Body of pancreas (tissue), 4 donors: Measurements from ENCODE around the gene TLR9. TPM values are rescaled to one million over a fixed set of nuclear protein-coding genes. Genes with fewer than 3 reads are reported as not detected.

Experiments
- ATAC-seq: fragments of 150-250 bp; one replicate; pipeline ENCODE4 v1.9.1; 2016
- DNase-seq, 4 donors: peaks; one replicate each; pipeline ENCODE4 v3.0.0-alpha.2; 2019
- H3K27ac ChIP-seq, 4 donors: fragments of 200-600 bp; sonication (generic); 1 replicate in 3 of 4; 2 replicates in 1 of 4; pipeline versions ENCODE4 v1.5.1 to v1.6.1; 2016 to 2019; ENCODE audit warnings: mild to moderate bottlenecking in 1 of 4, mixed read lengths in 1 of 4, moderate library complexity in 1 of 4
- H3K27me3 ChIP-seq, 2 donors: fragments of 200-600 bp; sonication (generic); one replicate each; pipeline ENCODE4 v1.6.0; 2016; ENCODE audit warnings: mild to moderate bottlenecking in 1 of 2
- H3K36me3 ChIP-seq, 2 donors: fragments of 200-600 bp; sonication (generic); replicated peaks in 1 of 2; 2 replicates each; pipeline ENCODE4 v1.5.1; 2016; ENCODE audit warnings: low read depth in 2 of 2; ENCODE audit not compliant: insufficient read depth in 1 of 2
- H3K4me1 ChIP-seq: fragments of 200-600 bp; sonication (generic); one replicate; pipeline ENCODE4 v1.6.0; 2016
- H3K4me3 ChIP-seq, 2 donors: fragments of 200-600 bp; sonication (generic); 1 replicate in 1 of 2; 2 replicates in 1 of 2; pipeline ENCODE4 v1.5.1; 2016 to 2019
- H3K9me3 ChIP-seq, 3 donors: fragments of 200-600 bp; sonication (generic); 1 replicate in 2 of 3; 2 replicates in 1 of 3; pipeline ENCODE4 v1.5.1; 2016
- POLR2A ChIP-seq, 3 donors: fragments of 450-650 bp; IDR thresholded peaks; one replicate each; pipeline ENCODE4 v1.6.1; 2016; ENCODE audit warnings: antibody characterized with exemption in 3 of 3, mild to moderate bottlenecking in 2 of 3
- WGBS, 2 donors: methylation state at CpG; one replicate each; pipeline ENCODE4 v1.1.5; 2017; 5-methylcytosine and 5-hydroxymethylcytosine counted together
- intact Hi-C: fragments of 100-400 bp; cut with DNase I; formaldehyde crosslinking; loops from one replicate; pipeline ENCODE4 v1.15.1; 2023
- total RNA-seq, 2 donors: library from RNA; depleted of rRNA; stranded (reverse); fragments of >200 nt; gene quantifications; one replicate each; pipeline ENCODE4 v1.1.0, GENCODE V29; 2016
- TF ChIP-seq, protein P1 (sequence below), 7 experiments: fragments of 450-650 bp in 4 of 7; fragments of 200-600 bp in 3 of 7; sonication (generic) in 3 of 7; IDR thresholded peaks; one replicate each; pipeline ENCODE4 v1.5.1; 2016 to 2019; ENCODE audit warnings: antibody characterized with exemption in 7 of 7

Gene TLR9
- total RNA-seq, 2 donors from 2014 or later = 0.26 TPM; not detected in 1

DNA sequence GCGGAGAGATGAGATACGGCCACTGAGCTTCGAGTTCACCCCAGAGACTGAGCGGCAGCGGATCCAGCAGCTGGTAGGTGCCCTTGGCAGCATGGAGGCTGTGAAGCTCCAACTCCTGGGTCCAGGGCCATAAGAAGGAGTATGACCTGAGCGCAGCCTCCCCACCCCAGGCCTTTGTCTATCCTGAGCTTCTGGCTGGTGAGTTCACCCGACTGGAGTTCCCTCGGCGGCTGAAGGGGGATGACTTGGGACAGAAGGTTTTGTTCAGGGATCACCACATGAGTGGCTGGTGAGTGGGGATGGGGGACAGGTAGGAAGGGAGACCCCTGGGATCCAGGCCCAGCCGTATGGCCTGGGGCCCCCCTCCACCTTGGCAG is 22.7 kb upstream of the TLR9 start:
- Histone ChIP-seq H3K27me3 (no peaks in the 10 kb centered on the region), H3K4me3 (no peak overlapping the region), H3K27ac (no peak overlapping the region), H3K4me1 (peaks cover 14% of the 10 kb centered on the region), H3K9me3 (no peaks in the 10 kb centered on the region), H3K36me3 (peaks cover 0 to 2% of the 10 kb centered on the region in 2 donors)
- 87 to 90% methylated on average over 5 to 10 of the region's 10 CpGs for WGBS, 2 donors
- TF ChIP-seq POLR2A (IDR thresholded peaks at IDR 0.05) = no peak
- TF ChIP-seq, protein P1, sequence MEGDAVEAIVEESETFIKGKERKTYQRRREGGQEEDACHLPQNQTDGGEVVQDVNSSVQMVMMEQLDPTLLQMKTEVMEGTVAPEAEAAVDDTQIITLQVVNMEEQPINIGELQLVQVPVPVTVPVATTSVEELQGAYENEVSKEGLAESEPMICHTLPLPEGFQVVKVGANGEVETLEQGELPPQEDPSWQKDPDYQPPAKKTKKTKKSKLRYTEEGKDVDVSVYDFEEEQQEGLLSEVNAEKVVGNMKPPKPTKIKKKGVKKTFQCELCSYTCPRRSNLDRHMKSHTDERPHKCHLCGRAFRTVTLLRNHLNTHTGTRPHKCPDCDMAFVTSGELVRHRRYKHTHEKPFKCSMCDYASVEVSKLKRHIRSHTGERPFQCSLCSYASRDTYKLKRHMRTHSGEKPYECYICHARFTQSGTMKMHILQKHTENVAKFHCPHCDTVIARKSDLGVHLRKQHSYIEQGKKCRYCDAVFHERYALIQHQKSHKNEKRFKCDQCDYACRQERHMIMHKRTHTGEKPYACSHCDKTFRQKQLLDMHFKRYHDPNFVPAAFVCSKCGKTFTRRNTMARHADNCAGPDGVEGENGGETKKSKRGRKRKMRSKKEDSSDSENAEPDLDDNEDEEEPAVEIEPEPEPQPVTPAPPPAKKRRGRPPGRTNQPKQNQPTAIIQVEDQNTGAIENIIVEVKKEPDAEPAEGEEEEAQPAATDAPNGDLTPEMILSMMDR (IDR thresholded peaks at IDR 0.05) = no peak
- DNase-seq (no peak), ATAC-seq (no peak)
- intact Hi-C loops = no loop called here

GRCh38 chr3:52247409-52248164 is 22.1 kb upstream of the TLR9 start:
- Histone ChIP-seq H3K36me3 (peaks cover 0 to 2% of the 10 kb centered on the region in 2 donors), H3K4me3 (no peak overlapping the region)

DNA sequence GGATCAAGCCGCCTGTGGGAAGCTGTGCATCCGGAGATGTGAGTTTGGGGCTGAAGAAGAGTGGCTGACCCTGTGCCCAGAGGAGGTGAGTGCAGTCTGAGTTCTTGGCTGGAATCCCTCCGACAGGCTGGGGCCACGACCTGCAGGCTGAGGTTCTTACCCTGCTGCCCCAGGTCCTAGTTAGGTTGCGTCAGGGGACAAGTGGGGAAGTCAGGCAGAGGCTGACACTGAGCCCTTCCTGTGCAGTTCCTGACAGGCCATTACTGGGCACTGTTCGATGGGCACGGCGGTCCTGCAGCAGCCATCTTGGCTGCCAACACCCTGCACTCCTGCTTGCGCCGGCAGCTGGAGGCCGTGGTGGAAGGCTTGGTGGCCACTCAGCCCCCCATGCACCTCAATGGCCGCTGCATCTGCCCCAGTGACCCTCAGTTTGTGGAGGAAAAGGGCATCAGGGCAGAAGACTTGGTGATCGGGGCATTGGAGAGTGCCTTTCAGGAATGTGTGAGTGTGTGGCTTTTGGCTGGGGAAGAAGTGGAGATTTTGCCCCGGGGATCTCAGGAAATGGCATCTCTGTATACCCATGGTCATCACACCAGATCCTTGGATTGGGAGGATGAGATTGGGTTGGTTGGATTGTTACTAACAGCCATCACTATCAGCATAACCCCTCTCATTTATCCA is 21.4 kb upstream of the TLR9 start:
- TF ChIP-seq, protein P1 (IDR thresholded peaks at IDR 0.05) = no peak
- no peak for TF ChIP-seq POLR2A (IDR thresholded peaks at IDR 0.05)
- ATAC-seq (no peak), DNase-seq (peak in 1 of 4 donors; percentile 39)
- Histone ChIP-seq H3K36me3 (no peaks in the 10 kb centered on the region), H3K4me1 (peaks cover 14% of the 10 kb centered on the region), H3K9me3 (no peaks in the 10 kb centered on the region), H3K27ac (peak overlapping the region in 2 of 4 donors; percentile 68 to 82), H3K4me3 (no peak overlapping the region), H3K27me3 (no peaks in the 10 kb centered on the region)
- WGBS, 2 donors = 79 to 80% methylated on average over 6 to 14 of the region's 14 CpGs
- intact Hi-C loops = no loop called here

More at GRCh38 chr3:52247409-52248164, 22.1 kb upstream of the TLR9 start:
- ATAC-seq (no peak), DNase-seq (no peak)
- H3K27me3 ChIP-seq = no peaks in the 10 kb centered on the region
- no peak overlapping the region for H3K27ac ChIP-seq
- H3K4me1 ChIP-seq = peaks cover 14% of the 10 kb centered on the region
- WGBS, 2 donors = 87 to 90% methylated on average over 7 of the region's 7 CpGs
- TF ChIP-seq, protein P1 (IDR thresholded peaks at IDR 0.05) = no peak
- no peak for TF ChIP-seq POLR2A (IDR thresholded peaks at IDR 0.05)
- intact Hi-C loops = no loop called here
- H3K9me3 ChIP-seq = no peaks in the 10 kb centered on the region

- intact Hi-C loops = no loop called here
- Histone ChIP-seq H3K4me1 (peaks cover 14% of the 10 kb centered on the region), H3K9me3 (no peaks in the 10 kb centered on the region), H3K4me3 (peak overlapping the region in 1 of 2 donors; percentile 30), H3K36me3 (no peaks in the 10 kb centered on the region), H3K27ac (peak overlapping the region; percentile 56 to 82 (median 68)), H3K27me3 (no peaks in the 10 kb centered on the region)
- TF ChIP-seq, protein P1 (IDR thresholded peaks at IDR 0.05) = no peak
- no peak for TF ChIP-seq POLR2A (IDR thresholded peaks at IDR 0.05)
- ATAC-seq (no peak), DNase-seq (no peak)
- 58% methylated on average over 7 of the region's 8 CpGs; no CpG with 5 or more reads in 1 of the 2 donors for WGBS, 2 donors
These were observed 20.8 kb upstream of the TLR9 start for GRCh38 chr3:52246264-52246620.
